HG03066 (cell line): ENCODE measurements around the gene EFHD2.
"Not testable (repeated sequence)": the region's sequence is repeated elsewhere in the genome, so short reads cannot be mapped to it uniquely, and the experiment has no call there.

ENCODE experiments used
- ATAC-seq: cut with Tn5 transposase; IDR thresholded peaks from one replicate; pipeline ENCODE4 v1.9.1; 2021; ENCODE audit warnings: low read depth; ENCODE audit not compliant: unreplicated experiment

The EFHD2 gene

DNA sequence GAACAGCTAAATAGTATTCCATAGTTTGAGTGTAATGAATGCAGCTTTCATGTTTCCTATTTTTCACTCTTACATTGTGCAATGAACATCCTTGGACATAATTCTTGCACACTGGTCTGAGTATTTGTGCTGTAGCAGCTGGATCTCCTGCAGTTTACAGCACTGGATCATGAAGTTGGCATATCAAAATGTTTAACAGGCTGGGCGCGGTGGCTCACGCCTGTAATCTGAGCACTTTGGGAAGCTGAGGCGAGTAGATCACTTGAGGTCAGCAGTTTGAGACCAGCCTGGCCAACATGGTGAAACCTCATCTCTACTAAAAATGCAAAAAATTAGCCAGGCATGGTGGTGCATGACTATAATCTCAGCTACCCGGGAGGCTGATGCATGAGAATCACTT, 61.4 kb downstream of the EFHD2 start:
- ATAC-seq = not testable (repeated sequence)

DNA sequence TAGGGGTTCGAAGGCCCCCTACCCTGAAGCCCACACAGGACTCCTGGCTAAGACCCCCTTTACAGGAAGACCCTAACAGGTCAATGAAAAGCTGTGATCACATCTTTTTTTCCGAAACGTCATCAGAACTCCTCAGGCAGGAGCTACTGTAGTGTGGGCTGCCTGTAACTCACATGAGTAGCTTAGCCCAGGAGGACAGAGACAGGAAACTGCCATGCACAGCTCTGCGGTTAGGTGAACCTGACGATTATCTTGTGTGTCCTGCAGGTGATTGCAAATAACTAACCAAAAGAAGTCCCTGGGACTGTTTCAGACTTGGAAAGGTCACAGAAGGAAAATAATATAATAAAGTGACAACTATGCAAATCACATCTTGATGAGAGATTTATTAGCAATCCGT, 62.0 kb downstream of the EFHD2 start:
- ATAC-seq = not testable (repeated sequence)

DNA sequence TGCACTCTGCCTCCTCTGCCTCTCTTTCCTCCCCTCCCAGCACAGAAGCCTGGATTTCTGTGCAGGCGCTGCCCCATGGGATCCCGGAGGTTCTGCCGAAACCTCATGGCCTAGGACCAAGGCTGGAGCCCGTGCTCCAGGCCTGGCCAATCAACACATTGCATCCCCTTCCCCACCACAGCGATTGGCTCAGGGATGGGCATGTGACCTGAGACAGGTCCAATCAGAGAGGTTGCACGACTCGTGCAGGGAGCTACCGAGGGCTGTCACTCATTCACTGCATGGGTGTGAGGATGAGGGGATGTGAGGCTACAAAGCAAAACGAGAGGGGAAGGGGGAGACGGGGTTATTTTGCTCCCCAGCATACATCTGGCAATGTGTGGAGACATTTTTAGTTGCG, 62.9 kb downstream of the EFHD2 start:
- ATAC-seq = no peak

DNA sequence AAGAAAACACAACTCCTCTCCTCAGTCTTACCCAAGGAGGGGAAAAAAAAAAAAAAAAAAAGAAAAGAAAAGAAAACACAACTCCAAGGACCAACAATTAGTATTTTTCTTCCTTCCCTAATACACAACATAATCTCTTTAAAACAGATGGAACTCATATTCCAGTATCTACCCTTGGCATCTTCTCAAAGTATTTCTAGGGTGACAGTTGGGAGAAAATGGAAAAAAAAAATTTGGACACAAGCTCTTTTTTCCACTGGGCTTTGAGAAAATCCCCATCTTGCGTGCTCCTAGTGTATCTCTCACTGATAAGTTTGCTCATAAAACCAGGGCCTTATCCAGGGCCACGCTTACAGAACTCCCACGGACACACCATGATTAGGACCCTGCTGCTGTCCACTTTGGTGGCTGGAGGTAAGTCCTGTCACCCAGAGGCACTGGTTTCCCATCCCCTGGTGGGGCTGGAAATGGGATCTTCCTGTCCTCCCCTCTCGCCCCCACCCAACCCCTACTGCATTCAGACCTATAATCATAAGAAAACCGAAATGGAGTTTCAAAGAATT, 66.1 kb downstream of the EFHD2 start, which contains the start of gene CELA2B:
CELA2B (plus strand) TSS at position 353 of the 563 bp plus-strand sequence; CDS start at position 375, 22 bp downstream.
- ATAC-seq = no peak

DNA sequence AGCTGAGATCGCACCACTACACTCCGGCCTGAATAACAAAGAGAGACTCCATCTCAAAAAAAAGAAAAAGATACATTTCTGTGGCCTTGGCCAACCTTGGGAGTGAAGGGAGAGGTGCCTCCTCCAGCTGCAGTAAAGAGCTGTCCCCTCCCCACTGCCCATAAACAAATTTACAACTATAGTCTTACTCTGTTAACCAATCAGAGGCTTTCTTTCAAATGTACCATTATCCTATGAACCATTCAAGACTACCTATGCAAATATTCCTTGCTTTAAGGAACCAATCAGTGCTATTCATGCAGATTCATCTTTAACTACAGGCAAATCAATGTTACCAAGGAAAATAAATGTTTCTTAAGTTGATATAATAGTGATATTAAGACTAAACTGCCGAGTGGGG, 67.2 kb downstream of the EFHD2 start:
- no peak for ATAC-seq

DNA sequence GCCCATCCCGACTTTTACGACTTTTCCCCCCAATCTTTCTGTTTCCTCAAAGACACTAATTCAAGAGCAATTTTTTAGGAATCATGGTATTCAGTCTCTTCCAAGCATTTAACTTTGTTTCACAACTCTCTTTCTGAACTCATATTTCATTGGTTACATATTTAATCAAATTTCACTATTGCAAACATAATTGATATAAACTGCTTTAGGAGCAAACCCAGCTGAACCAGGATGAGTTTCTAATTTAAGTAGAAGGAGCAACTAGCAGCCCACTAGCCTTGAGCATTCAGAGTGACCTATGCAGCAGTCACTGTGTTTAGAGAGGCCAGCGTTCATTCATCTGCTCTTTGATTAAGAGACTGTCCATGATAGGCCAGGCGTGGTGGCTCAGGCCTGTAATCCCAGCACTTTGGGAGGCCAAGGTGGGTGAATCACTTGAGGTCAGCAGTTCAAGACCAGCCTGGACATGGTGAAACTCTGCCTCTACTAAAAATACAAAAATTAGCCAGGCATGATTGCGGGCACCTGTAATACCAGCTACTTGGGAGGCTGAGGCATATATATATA, 68.0 kb downstream of the EFHD2 start:
- ATAC-seq = no peak
